Activated T-cell treated with anti-CD3 and anti-CD28 coated beads, Interleukin-2, amount 50 U/mL, for 72 hours (primary cell): ENCODE measurements around the gene MRPL18. TPM values are rescaled to one million over a fixed set of nuclear protein-coding genes. Genes with fewer than 3 reads are reported as not detected.

Experiments
- total RNA-seq, 2 donors: library from RNA; stranded (reverse); gene quantifications; one replicate each; pipeline ENCODE4 v1.2.3, GENCODE V29; 2022

The MRPL18 gene
- total RNA-seq, 2 donors from 2014 or later, result 58.5 to 60.5 TPM

Other genes starting within 250 kb of the MRPL18 start
- gene SOD2, start 97.2 kb upstream of the MRPL18 start, total RNA-seq, result 10 to 100 TPM; 66.8 to 75.9 TPM
- gene WTAP, start 63.0 kb upstream of the MRPL18 start, total RNA-seq, result 100 to 1,000 TPM; 108 to 109 TPM
- 10 to 100 TPM; 44.3 to 53.1 TPM for gene ACAT2, start 28.4 kb upstream of the MRPL18 start, total RNA-seq
- 100 to 1,000 TPM; 267 to 291 TPM for gene TCP1, start 865 bp upstream of the MRPL18 start, total RNA-seq
- gene PNLDC1, start 9.8 kb downstream of the MRPL18 start, total RNA-seq, result under 1 TPM; 0.37 to 0.62 TPM
- not detected for gene MAS1, start 100.5 kb downstream of the MRPL18 start, total RNA-seq
- gene IGF2R, start 178.6 kb downstream of the MRPL18 start, total RNA-seq, result 10 to 100 TPM; 68.9 to 83.6 TPM